A549 (cell line): ENCODE measurements around the gene UVRAG. TPM values are rescaled to one million over a fixed set of nuclear protein-coding genes. Genes with fewer than 3 reads are reported as not detected.

Source experiments
- ATAC-seq, 2 experiments: fragments of 200-7000 bp in 1 of 2; fragments of >200 bp in 1 of 2; cut with Nextera tagmentation in 1 of 2; cut with Tn5 transposase in 1 of 2; 3 replicates each; pipeline versions ENCODE4 v1.8.0 to v1.9.1; 2018 to 2020; ENCODE audit warnings: mild to moderate bottlenecking in 1 of 2, moderate library complexity in 1 of 2
- CTCF ChIA-PET: fragments of 300-600 bp; sonication (Branson Sonifier 250); formaldehyde crosslinking; extraction: SDS; loops from one replicate; lab custom pipeline; 2021; ENCODE audit warnings: antibody characterized with exemption, inconsistent platforms; lab: Yijun Ruan, JAX
- POLR2A ChIA-PET: fragments of 350-600 bp; formaldehyde crosslinking; extraction: SDS; loops from one replicate; lab custom pipeline; 2021; ENCODE audit warnings: antibody characterized with exemption, inconsistent platforms; lab: Yijun Ruan, JAX
- DNase-seq, 2 experiments: peaks; one replicate each; pipeline versions ENCODE4 v3.0.0 to v3.0.0-alpha.2; 2011 to 2016; ENCODE audit warnings: low read depth in 1 of 2, low spot score in 1 of 2
- FAIRE-seq: peaks from 2 replicates; lab custom pipeline; 2011; peaks lifted over from hg19 to GRCh38; lab: Jason Lieb, UNC
- H3K27ac ChIP-seq, 2 experiments: fragments of >200 bp; sonication (Bioruptor Twin); formaldehyde crosslinking; 3 replicates each; pipeline ENCODE4 v1.5.1; 2016 to 2017
- H3K4me1 ChIP-seq: fragments of >200 bp; sonication (Bioruptor Twin); formaldehyde crosslinking; 3 replicates; pipeline ENCODE4 v1.6.1; 2016
- H3K4me2 ChIP-seq: fragments of >200 bp; sonication (Bioruptor Twin); formaldehyde crosslinking; 3 replicates; pipeline ENCODE4 v1.6.1; 2016
- H3K4me3 ChIP-seq: fragments of >200 bp; sonication (Bioruptor Twin); formaldehyde crosslinking; 3 replicates; pipeline ENCODE4 v1.5.1; 2016
- H3K9me3 ChIP-seq: fragments of >200 bp; sonication (Bioruptor Twin); formaldehyde crosslinking; 3 replicates; pipeline ENCODE4 v1.6.1; 2016
- CBX2 ChIP-seq: fragments of 200-600 bp; sonication (generic); IDR thresholded peaks from 2 replicates; pipeline ENCODE4 v1.6.1; 2016; ENCODE audit warnings: low read depth, mild to moderate bottlenecking, borderline replicate concordance
- CBX8 ChIP-seq: fragments of 200-600 bp; sonication (generic); IDR thresholded peaks from 2 replicates; pipeline ENCODE4 v1.6.1; 2016
- CEBPB ChIP-seq, 2 experiments: fragments of >200 bp in 1 of 2; sonication (Bioruptor Twin) in 1 of 2; formaldehyde crosslinking in 1 of 2; IDR thresholded peaks; 2 replicates each; pipeline ENCODE4 v1.6.1; 2012 to 2016
- CHD2 ChIP-seq: fragments of 150-350 bp; IDR thresholded peaks from 2 replicates; pipeline ENCODE4 v1.6.1; 2014; ENCODE audit warnings: low read length; ENCODE audit not compliant: partially characterized antibody
- EHF ChIP-seq: fragments of 250-450 bp; sonication (Bioruptor Pico); IDR thresholded peaks from 2 replicates; pipeline ENCODE4 v1.5.0; 2020; ENCODE audit warnings: mild to moderate bottlenecking
- EP300 ChIP-seq, 2 experiments: fragments of >200 bp; sonication (Bioruptor Twin); formaldehyde crosslinking; IDR thresholded peaks; 2 replicates in 1 of 2; 3 replicates in 1 of 2; pipeline ENCODE4 v1.6.1; 2016 to 2017
- ESRRA ChIP-seq: fragments of 150-350 bp; IDR thresholded peaks from 2 replicates; pipeline ENCODE4 v1.6.1; 2014; ENCODE audit warnings: mild to moderate bottlenecking, low read length, borderline replicate concordance
- HOXB5 ChIP-seq: fragments of 250-450 bp; sonication (Bioruptor Pico); IDR thresholded peaks from 2 replicates; pipeline ENCODE4 v1.5.0; 2020; ENCODE audit warnings: mild to moderate bottlenecking, moderate library complexity
- KDM1A ChIP-seq: fragments of 200-600 bp; sonication (generic); IDR thresholded peaks from 2 replicates; pipeline ENCODE4 v1.6.1; 2016; ENCODE audit warnings: low read depth, mild to moderate bottlenecking
- KDM5A ChIP-seq: fragments of 200-600 bp; sonication (generic); IDR thresholded peaks from 2 replicates; pipeline ENCODE4 v1.6.1; 2016; ENCODE audit warnings: antibody characterized with exemption, mild to moderate bottlenecking
- MAZ ChIP-seq: fragments of 150-350 bp; IDR thresholded peaks from 2 replicates; pipeline ENCODE4 v1.6.1; 2014; ENCODE audit warnings: antibody characterized with exemption, low read depth, low read length, borderline replicate concordance
- NFE2L2 ChIP-seq: fragments of 150-350 bp; conservative IDR thresholded peaks from 2 replicates; pipeline ENCODE4 v1.6.1; 2014; ENCODE audit warnings: low read length
- NPAS2 ChIP-seq: fragments of 250-450 bp; sonication (Bioruptor Pico); IDR thresholded peaks from 2 replicates; pipeline ENCODE4 v1.8.0; 2022; ENCODE audit warnings: mild to moderate bottlenecking, moderate library complexity, borderline replicate concordance
- NR3C1 ChIP-seq: fragments of >200 bp; sonication (Bioruptor Twin); formaldehyde crosslinking; IDR thresholded peaks from 3 replicates; pipeline ENCODE4 v1.6.1; 2017
- PHF8 ChIP-seq: fragments of 200-600 bp; sonication (generic); IDR thresholded peaks from 2 replicates; pipeline ENCODE4 v1.6.1; 2016; ENCODE audit warnings: low read depth, mild to moderate bottlenecking, antibody characterized with exemption, moderate library complexity, borderline replicate concordance
- POLR2AphosphoS2 ChIP-seq: conservative IDR thresholded peaks from 2 replicates; pipeline ENCODE4 v1.6.1; 2012; ENCODE audit warnings: low read length, improper control_type of control experiment, inconsistent platforms
- SMC3 ChIP-seq: fragments of >200 bp; sonication (Bioruptor Twin); formaldehyde crosslinking; IDR thresholded peaks from 3 replicates; pipeline ENCODE4 v1.6.1; 2018; ENCODE audit warnings: inconsistent platforms
- SREBF2 ChIP-seq: fragments of 450-650 bp; IDR thresholded peaks from 2 replicates; pipeline ENCODE4 v1.6.1; 2014; ENCODE audit warnings: mild to moderate bottlenecking, moderate library complexity
- TFCP2L1 ChIP-seq: fragments of 250-450 bp; sonication (Bioruptor Pico); IDR thresholded peaks from 2 replicates; pipeline ENCODE4 v1.5.0; 2021; ENCODE audit warnings: mild to moderate bottlenecking
- ZC3H11A ChIP-seq: fragments of 450-650 bp; IDR thresholded peaks from 2 replicates; pipeline ENCODE4 v1.6.1; 2014; ENCODE audit warnings: antibody characterized with exemption, mild to moderate bottlenecking
- ZNF302 ChIP-seq: fragments of 250-450 bp; sonication (Bioruptor Pico); IDR thresholded peaks from 2 replicates; pipeline ENCODE4 v1.9.0; 2021; ENCODE audit warnings: inconsistent platforms, mild to moderate bottlenecking, moderate library complexity
- WGBS: methylation state at CpG from one replicate; pipeline ENCODE4 v1.1.6; 2017; ENCODE audit errors: missing lambda C conversion rate; 5-methylcytosine and 5-hydroxymethylcytosine counted together
- polyA plus RNA-seq, 4 experiments: library from polyadenylated mRNA; depleted of rRNA in 3 of 4; stranded (reverse); fragments of >200 nt; fragmentation: RNase III in 1 of 4; extraction: RNeasy Plus Mini Kit Qiagen cat#74134 plus additional on column Dnase treatment in 1 of 4; gene quantifications; 2 replicates in 3 of 4; 3 replicates in 1 of 4; pipeline ENCODE4 v1.2.3, GENCODE V29; 2011 to 2017
- TF ChIP-seq, protein P1 (sequence below): fragments of 250-450 bp; sonication (Bioruptor Pico); IDR thresholded peaks from 2 replicates; pipeline ENCODE4 v1.5.0; 2021; ENCODE audit warnings: mild to moderate bottlenecking, moderate library complexity, borderline replicate concordance
- TF ChIP-seq, protein P2 (sequence below): fragments of >200 bp; sonication (Bioruptor Twin); formaldehyde crosslinking; IDR thresholded peaks from 3 replicates; pipeline ENCODE4 v1.5.1; 2016
- TF ChIP-seq, protein P3 (sequence below): fragments of >200 bp; sonication (Bioruptor Twin); formaldehyde crosslinking; IDR thresholded peaks from 2 replicates; pipeline ENCODE4 v1.6.1; 2016
- TF ChIP-seq, protein P4 (sequence below): fragments of 200-600 bp; sonication (generic); IDR thresholded peaks from 2 replicates; pipeline ENCODE4 v1.6.1; 2016; ENCODE audit warnings: antibody characterized with exemption, mild to moderate bottlenecking, moderate library complexity
- TF ChIP-seq, protein P5 (sequence below): fragments of 450-650 bp; IDR thresholded peaks from 2 replicates; pipeline ENCODE4 v1.6.1; 2014; ENCODE audit warnings: antibody characterized with exemption

UVRAG gene
- polyA plus RNA-seq, 2 of the 4 experiments (the other 2 are of a cell fraction) = 6.1 to 14.1 TPM

DNA sequence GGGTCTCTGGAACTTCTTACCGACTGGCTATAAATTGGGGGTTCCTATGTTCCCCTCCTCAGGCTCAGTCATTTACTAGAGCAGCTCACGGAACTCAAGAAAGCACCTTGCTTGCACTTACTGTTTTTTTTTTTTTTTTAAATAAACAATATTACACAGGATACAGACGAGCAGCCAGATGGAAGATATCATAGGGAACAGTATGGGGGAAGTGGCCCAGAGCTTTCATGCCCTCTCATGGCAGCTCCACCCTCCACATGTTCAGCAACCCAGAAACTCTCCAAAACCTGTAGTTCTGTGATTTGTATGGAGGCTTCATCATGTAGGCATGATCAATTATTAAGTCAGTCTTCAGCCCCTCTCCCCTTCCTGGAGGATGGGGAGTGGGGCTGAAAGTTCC, 7.5 kb downstream of the UVRAG start:
- whole genome bisulfite sequencing = 91% methylated on average over 3 of the region's 3 CpGs
- Histone ChIP-seq H3K27ac (no peak overlapping the region), H3K4me3 (no peak overlapping the region), H3K9me3 (no peaks in the 10 kb centered on the region), H3K4me1 (peaks cover 14% of the 10 kb centered on the region), H3K4me2 (no peak overlapping the region)
- FAIRE-seq (no peak), ATAC-seq (no peak), DNase-seq (no peak)
- CTCF ChIA-PET = interaction anchor here (1.0 to 2.3 kb wide), 2 partner anchors 19 to 45 kb away, joined by 3 to 8 read pairs; no protein-coding TSS in a partner anchor
- TF ChIP-seq ZNF302 (CRISPR knock-in tag) (no peak), PHF8 (no peak), EP300 (IDR thresholded peaks at IDR 0.05) (no peak), KDM1A (no peak), SREBF2 (no peak), CBX8 (no peak), EHF (CRISPR knock-in tag) (no peak), ESRRA (no peak), SMC3 (no peak), KDM5A (no peak)
- TF ChIP-seq, protein P1, sequence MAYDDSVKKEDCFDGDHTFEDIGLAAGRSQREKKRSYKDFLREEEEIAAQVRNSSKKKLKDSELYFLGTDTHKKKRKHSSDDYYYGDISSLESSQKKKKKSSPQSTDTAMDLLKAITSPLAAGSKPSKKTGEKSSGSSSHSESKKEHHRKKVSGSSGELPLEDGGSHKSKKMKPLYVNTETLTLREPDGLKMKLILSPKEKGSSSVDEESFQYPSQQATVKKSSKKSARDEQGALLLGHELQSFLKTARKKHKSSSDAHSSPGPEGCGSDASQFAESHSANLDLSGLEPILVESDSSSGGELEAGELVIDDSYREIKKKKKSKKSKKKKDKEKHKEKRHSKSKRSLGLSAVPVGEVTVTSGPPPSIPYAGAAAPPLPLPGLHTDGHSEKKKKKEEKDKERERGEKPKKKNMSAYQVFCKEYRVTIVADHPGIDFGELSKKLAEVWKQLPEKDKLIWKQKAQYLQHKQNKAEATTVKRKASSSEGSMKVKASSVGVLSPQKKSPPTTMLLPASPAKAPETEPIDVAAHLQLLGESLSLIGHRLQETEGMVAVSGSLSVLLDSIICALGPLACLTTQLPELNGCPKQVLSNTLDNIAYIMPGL (CRISPR knock-in tag) = no peak
- TF ChIP-seq, protein P2, sequence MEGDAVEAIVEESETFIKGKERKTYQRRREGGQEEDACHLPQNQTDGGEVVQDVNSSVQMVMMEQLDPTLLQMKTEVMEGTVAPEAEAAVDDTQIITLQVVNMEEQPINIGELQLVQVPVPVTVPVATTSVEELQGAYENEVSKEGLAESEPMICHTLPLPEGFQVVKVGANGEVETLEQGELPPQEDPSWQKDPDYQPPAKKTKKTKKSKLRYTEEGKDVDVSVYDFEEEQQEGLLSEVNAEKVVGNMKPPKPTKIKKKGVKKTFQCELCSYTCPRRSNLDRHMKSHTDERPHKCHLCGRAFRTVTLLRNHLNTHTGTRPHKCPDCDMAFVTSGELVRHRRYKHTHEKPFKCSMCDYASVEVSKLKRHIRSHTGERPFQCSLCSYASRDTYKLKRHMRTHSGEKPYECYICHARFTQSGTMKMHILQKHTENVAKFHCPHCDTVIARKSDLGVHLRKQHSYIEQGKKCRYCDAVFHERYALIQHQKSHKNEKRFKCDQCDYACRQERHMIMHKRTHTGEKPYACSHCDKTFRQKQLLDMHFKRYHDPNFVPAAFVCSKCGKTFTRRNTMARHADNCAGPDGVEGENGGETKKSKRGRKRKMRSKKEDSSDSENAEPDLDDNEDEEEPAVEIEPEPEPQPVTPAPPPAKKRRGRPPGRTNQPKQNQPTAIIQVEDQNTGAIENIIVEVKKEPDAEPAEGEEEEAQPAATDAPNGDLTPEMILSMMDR = no peak
- POLR2A ChIA-PET = no interaction called here

DNA sequence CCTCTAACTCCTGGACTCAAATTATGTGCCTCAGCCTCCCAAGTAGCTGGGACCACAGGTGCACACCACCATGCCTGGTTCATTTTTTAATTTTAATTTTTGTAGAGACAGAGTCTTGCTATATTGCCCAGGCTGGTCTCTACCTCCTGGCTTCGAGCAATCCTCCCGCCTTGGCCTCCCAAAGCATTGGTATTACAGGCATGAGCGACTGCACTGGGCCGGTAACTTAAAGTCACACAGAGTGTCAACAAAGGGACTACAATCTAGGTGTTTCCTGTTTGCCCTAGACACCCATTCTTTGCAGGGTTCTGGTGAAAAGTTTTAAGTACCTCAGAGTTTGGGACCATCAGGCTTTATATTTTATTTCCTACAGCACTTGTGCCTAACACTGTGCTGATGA, 8.4 kb downstream of the UVRAG start:
- WGBS = 99% methylated on average over 4 of the region's 4 CpGs
- no peaks in the 10 kb centered on the region for H3K9me3 ChIP-seq
- ChIA-PET POLR2A (no interaction called here), CTCF (interaction anchor here (1.5 to 2.3 kb wide), 2 partner anchors 20 to 100 kb away, joined by 3 to 8 read pairs; no protein-coding TSS in a partner anchor)
- H3K4me2 ChIP-seq = no peak overlapping the region
- no peak for DNase-seq
- H3K4me3 ChIP-seq = no peak overlapping the region
- ATAC-seq = no peak
- TF ChIP-seq PHF8 = no peak
- TF ChIP-seq KDM1A = no peak
- TF ChIP-seq, protein P3, sequence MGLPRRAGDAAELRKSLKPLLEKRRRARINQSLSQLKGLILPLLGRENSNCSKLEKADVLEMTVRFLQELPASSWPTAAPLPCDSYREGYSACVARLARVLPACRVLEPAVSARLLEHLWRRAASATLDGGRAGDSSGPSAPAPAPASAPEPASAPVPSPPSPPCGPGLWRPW = no peak
- TF ChIP-seq TFCP2L1 (CRISPR knock-in tag) = no peak
- no peak for TF ChIP-seq CEBPB (IDR thresholded peaks at IDR 0.05)
- no peak for TF ChIP-seq ZC3H11A
- no peak for TF ChIP-seq POLR2AphosphoS2
- no peak for TF ChIP-seq NFE2L2
- TF ChIP-seq, protein P4, sequence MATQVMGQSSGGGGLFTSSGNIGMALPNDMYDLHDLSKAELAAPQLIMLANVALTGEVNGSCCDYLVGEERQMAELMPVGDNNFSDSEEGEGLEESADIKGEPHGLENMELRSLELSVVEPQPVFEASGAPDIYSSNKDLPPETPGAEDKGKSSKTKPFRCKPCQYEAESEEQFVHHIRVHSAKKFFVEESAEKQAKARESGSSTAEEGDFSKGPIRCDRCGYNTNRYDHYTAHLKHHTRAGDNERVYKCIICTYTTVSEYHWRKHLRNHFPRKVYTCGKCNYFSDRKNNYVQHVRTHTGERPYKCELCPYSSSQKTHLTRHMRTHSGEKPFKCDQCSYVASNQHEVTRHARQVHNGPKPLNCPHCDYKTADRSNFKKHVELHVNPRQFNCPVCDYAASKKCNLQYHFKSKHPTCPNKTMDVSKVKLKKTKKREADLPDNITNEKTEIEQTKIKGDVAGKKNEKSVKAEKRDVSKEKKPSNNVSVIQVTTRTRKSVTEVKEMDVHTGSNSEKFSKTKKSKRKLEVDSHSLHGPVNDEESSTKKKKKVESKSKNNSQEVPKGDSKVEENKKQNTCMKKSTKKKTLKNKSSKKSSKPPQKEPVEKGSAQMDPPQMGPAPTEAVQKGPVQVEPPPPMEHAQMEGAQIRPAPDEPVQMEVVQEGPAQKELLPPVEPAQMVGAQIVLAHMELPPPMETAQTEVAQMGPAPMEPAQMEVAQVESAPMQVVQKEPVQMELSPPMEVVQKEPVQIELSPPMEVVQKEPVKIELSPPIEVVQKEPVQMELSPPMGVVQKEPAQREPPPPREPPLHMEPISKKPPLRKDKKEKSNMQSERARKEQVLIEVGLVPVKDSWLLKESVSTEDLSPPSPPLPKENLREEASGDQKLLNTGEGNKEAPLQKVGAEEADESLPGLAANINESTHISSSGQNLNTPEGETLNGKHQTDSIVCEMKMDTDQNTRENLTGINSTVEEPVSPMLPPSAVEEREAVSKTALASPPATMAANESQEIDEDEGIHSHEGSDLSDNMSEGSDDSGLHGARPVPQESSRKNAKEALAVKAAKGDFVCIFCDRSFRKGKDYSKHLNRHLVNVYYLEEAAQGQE = no peak
- no peak for TF ChIP-seq MAZ
- TF ChIP-seq NR3C1 = no peak
- TF ChIP-seq CHD2 = no peak
- TF ChIP-seq NPAS2 (CRISPR knock-in tag) = no peak
- TF ChIP-seq, protein P1 (CRISPR knock-in tag) = no peak
- no peak for TF ChIP-seq HOXB5 (CRISPR knock-in tag)
- TF ChIP-seq, protein P5, sequence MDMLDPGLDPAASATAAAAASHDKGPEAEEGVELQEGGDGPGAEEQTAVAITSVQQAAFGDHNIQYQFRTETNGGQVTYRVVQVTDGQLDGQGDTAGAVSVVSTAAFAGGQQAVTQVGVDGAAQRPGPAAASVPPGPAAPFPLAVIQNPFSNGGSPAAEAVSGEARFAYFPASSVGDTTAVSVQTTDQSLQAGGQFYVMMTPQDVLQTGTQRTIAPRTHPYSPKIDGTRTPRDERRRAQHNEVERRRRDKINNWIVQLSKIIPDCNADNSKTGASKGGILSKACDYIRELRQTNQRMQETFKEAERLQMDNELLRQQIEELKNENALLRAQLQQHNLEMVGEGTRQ = no peak
- TF ChIP-seq CBX2 = no peak
- FAIRE-seq = no peak
- peaks cover 14% of the 10 kb centered on the region for H3K4me1 ChIP-seq
- H3K27ac ChIP-seq = no peak overlapping the region
